Smooth muscle cell (in vitro differentiated cells): ENCODE measurements around the gene TTLL12. TPM values are rescaled to one million over a fixed set of nuclear protein-coding genes. Genes with fewer than 3 reads are reported as not detected.

ENCODE experiments used
- DNase-seq: peaks from one replicate; lab custom pipeline; 2025; ENCODE audit not compliant: unreplicated experiment; lab: John Stamatoyannopoulos, UW
- H2AFZ ChIP-seq: fragments of 200-600 bp; sonication (generic); 2 replicates; pipeline ENCODE4 v1.6.0; 2016; ENCODE audit warnings: antibody characterized with exemption, low read depth, mild to moderate bottlenecking
- H3F3A ChIP-seq: fragments of 200-600 bp; sonication (generic); 2 replicates; pipeline ENCODE4 v1.6.0; 2017; ENCODE audit warnings: antibody characterized with exemption, low read depth
- H3K27ac ChIP-seq: fragments of 200-600 bp; sonication (generic); 2 replicates; pipeline ENCODE4 v1.5.1; 2016; ENCODE audit warnings: low read depth, mild to moderate bottlenecking
- H3K27me3 ChIP-seq: fragments of 200-600 bp; sonication (generic); 2 replicates; pipeline ENCODE4 v1.6.1; 2016; ENCODE audit warnings: low read depth, mild to moderate bottlenecking
- H3K36me3 ChIP-seq: fragments of 200-600 bp; sonication (generic); 2 replicates; pipeline ENCODE4 v1.5.1; 2016; ENCODE audit warnings: low read depth
- H3K4me1 ChIP-seq: fragments of 200-600 bp; sonication (generic); 2 replicates; pipeline ENCODE4 v1.5.1; 2016; ENCODE audit warnings: low read depth
- H3K4me2 ChIP-seq: fragments of 200-600 bp; sonication (generic); 2 replicates; pipeline ENCODE4 v1.6.0; 2016; ENCODE audit warnings: mild to moderate bottlenecking
- H3K4me3 ChIP-seq: fragments of 200-600 bp; sonication (generic); 2 replicates; pipeline ENCODE4 v1.5.1; 2016; ENCODE audit warnings: mild to moderate bottlenecking
- H3K79me2 ChIP-seq: fragments of 200-600 bp; sonication (generic); 2 replicates; pipeline ENCODE4 v1.6.0; 2016; ENCODE audit warnings: low read depth, mild to moderate bottlenecking
- H3K9ac ChIP-seq: fragments of 200-600 bp; sonication (generic); 2 replicates; pipeline ENCODE4 v1.6.0; 2016; ENCODE audit warnings: low read depth
- H3K9me3 ChIP-seq: fragments of 200-600 bp; sonication (generic); replicated peaks from 2 replicates; pipeline ENCODE4 v1.5.1; 2016; ENCODE audit warnings: low read depth
- H4K20me1 ChIP-seq: fragments of 200-600 bp; sonication (generic); 2 replicates; pipeline ENCODE4 v1.6.0; 2016; ENCODE audit warnings: low read depth
- CTCF ChIP-seq: fragments of 200-600 bp; sonication (generic); IDR thresholded peaks from 2 replicates; pipeline ENCODE4 v1.5.1; 2017; ENCODE audit warnings: borderline replicate concordance, mild to moderate bottlenecking, antibody characterized with exemption; ENCODE audit not compliant: insufficient read depth, poor library complexity, severe bottlenecking
- WGBS: methylation state at CpG from one replicate; pipeline ENCODE4 v1.1.7; 2016; ENCODE audit warnings: low lambda C conversion rate; 5-methylcytosine and 5-hydroxymethylcytosine counted together
- polyA plus RNA-seq: library from polyadenylated mRNA; unstranded; fragments of >200 nt; fragmentation: Nextera tagmentation; extraction: Ambion mirVana; gene quantifications from 2 replicates; pipeline ENCODE4 v1.2.1, GENCODE V29; 2016
- total RNA-seq: library from RNA; depleted of rRNA; stranded (reverse); fragments of >200 nt; gene quantifications from 2 replicates; pipeline ENCODE4 v1.2.3, GENCODE V29; 2014

TTLL12 gene
- total and polyA plus RNA-seq, 2 experiments from 2014 or later = 23.5 to 31.6 TPM

GRCh38 chr22:43155789-43156188 is 31.1 kb downstream of the TTLL12 start:
- Histone ChIP-seq H3K4me3 (no peak overlapping the region), H3K27ac (no peak overlapping the region), H3K79me2 (peaks cover 20% of the 10 kb centered on the region), H3K9ac (no peak overlapping the region), H4K20me1 (peaks cover 70% of the 10 kb centered on the region), H3K4me2 (no peak overlapping the region), H2AFZ (no peak overlapping the region), H3K9me3 (no peaks in the 10 kb centered on the region), H3K27me3 (no peaks in the 10 kb centered on the region), H3K4me1 (peaks cover 13% of the 10 kb centered on the region), H3K36me3 (no peaks in the 10 kb centered on the region), H3F3A (no peaks in the 10 kb centered on the region)
- no peak for DNase-seq
- WGBS = 96% methylated on average over 5 of the region's 5 CpGs
- no peak for TF ChIP-seq CTCF

GRCh38 chr22:43154887-43155536 is 31.9 kb downstream of the TTLL12 start:
- Histone ChIP-seq H3K4me1 (peaks cover 13% of the 10 kb centered on the region), H4K20me1 (peaks cover 62% of the 10 kb centered on the region), H3K27me3 (no peaks in the 10 kb centered on the region), H3K9ac (no peak overlapping the region), H3K36me3 (no peaks in the 10 kb centered on the region), H3K27ac (no peak overlapping the region), H3K4me2 (no peak overlapping the region), H3K79me2 (peaks cover 20% of the 10 kb centered on the region), H2AFZ (no peak overlapping the region), H3K4me3 (no peak overlapping the region), H3F3A (no peaks in the 10 kb centered on the region), H3K9me3 (no peaks in the 10 kb centered on the region)
- TF ChIP-seq CTCF = no peak
- WGBS = 93% methylated on average over 27 of the region's 27 CpGs
- no peak for DNase-seq

GRCh38 chr22:43153899-43154298 is 33.0 kb downstream of the TTLL12 start:
- H3K9me3 ChIP-seq = no peaks in the 10 kb centered on the region
- no peak overlapping the region for H2AFZ ChIP-seq
- H3K36me3 ChIP-seq = no peaks in the 10 kb centered on the region
- no peak for DNase-seq
- 87% methylated on average over 9 of the region's 9 CpGs for WGBS
- no peak overlapping the region for H3K4me3 ChIP-seq
- no peaks in the 10 kb centered on the region for H3K27me3 ChIP-seq
- H4K20me1 ChIP-seq = peaks cover 51% of the 10 kb centered on the region
- peaks cover 20% of the 10 kb centered on the region for H3K79me2 ChIP-seq
- H3K4me2 ChIP-seq = peak overlapping the region; percentile 57
- no peaks in the 10 kb centered on the region for H3F3A ChIP-seq
- no peak overlapping the region for H3K27ac ChIP-seq
- TF ChIP-seq CTCF = no peak
- peaks cover 13% of the 10 kb centered on the region for H3K4me1 ChIP-seq
- no peak overlapping the region for H3K9ac ChIP-seq
